HG03558 (cell line): Measurements from ENCODE around the gene PRR19.
"Not testable (repeated sequence)": the region's sequence is repeated elsewhere in the genome, so short reads cannot be mapped to it uniquely, and the experiment has no call there.

Source experiments
- ATAC-seq: cut with Tn5 transposase; IDR thresholded peaks from one replicate; pipeline ENCODE4 v1.9.1; 2021; ENCODE audit warnings: moderate number of reproducible peaks; ENCODE audit not compliant: unreplicated experiment; ENCODE audit errors: extremely low read depth

The PRR19 gene

GRCh38 chr19:42339922-42340321 is 38.0 kb downstream of the PRR19 start:
- not testable (repeated sequence) for ATAC-seq

DNA sequence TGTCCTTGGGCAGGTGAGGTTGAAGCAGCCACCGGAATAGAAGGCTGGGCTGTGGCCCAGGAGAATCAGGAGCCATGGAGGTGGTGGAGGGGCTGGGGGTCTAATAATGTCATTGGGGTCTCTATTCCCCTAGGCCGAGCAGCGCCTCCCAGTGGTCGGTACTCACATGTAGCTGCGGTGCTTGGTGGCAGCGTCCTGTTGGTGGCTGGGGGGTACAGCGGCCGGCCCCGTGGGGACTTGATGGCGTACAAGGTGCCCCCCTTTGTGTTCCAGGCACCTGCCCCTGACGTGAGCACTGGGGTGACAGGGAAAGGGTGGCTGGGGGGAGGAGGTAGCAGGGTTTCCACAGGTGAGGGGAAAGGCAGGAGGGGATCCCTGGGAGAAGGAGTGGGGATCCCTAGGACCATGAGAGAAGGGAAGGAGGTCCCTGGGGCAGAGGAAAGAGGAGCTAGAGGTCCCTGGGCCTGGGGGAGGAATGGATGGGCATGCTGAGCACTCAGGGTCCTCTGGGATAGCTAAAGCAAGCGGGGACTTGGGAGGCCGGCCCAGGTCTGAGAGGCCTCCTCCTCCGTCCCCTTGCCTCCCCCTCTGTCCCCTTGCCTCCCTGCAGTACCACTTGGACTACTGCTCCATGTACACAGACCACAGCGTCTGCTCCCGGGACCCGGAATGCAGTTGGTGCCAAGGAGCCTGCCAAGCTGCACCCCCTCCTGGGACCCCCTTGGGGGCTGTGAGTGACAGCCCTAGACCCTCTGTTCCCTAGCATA is 41.6 kb downstream of the PRR19 start:
- no peak for ATAC-seq

- ATAC-seq: no peak
Measured at GRCh38 chr19:42344336-42344893, 42.5 kb downstream of the PRR19 start.

DNA sequence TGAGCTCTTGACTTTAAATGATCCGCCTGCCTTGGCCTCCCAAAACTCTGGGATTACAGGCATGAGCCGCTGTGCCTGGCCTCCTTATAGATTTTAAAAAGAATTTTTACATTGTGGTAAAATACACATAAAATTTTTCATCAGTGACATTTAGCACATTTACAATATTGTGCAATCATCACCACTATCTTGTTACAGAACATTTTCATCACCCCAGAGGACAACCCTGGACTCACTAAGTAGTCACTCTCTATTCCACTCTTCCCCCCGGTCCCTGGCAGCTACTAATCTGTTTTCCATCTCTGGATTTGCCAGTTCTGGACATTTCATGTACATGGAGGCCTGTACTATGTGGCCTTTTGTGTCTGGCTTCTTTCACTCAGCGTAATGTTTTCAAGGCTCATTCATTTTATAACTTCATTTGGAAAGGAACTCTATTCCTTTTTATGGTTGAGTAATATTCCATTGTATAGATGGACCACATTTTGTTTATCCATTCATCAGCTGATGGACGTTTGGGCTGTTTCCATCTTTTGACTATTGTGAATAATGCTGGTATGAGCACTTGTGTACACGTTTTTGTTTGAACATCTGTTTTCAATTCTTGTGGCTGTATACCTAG is 43.4 kb downstream of the PRR19 start:
- no peak for ATAC-seq

DNA sequence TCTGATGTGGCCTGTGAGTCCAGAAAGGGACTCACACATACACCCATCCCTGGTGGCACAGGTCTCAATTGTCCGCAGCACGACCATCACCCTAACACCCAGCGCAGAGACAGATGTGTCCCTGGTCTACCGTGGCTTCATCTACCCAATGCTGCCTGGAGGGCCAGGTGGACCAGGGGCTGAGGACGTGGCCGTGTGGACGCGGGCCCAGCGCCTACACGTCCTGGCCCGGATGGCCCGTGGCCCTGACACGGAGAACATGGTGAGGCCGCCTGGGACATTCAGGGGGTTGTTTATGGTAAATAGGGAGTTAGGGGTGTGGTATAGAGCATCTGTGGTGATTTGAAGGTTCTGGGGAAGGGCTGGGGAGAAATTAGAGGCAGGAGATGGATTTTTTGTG is 46.3 kb downstream of the PRR19 start:
- ATAC-seq: no peak

GRCh38 chr19:42349378-42350107 is 47.6 kb downstream of the PRR19 start:
- ATAC-seq: no peak

GRCh38 chr19:42350417-42350816 is 48.5 kb downstream of the PRR19 start:
- no peak for ATAC-seq

DNA sequence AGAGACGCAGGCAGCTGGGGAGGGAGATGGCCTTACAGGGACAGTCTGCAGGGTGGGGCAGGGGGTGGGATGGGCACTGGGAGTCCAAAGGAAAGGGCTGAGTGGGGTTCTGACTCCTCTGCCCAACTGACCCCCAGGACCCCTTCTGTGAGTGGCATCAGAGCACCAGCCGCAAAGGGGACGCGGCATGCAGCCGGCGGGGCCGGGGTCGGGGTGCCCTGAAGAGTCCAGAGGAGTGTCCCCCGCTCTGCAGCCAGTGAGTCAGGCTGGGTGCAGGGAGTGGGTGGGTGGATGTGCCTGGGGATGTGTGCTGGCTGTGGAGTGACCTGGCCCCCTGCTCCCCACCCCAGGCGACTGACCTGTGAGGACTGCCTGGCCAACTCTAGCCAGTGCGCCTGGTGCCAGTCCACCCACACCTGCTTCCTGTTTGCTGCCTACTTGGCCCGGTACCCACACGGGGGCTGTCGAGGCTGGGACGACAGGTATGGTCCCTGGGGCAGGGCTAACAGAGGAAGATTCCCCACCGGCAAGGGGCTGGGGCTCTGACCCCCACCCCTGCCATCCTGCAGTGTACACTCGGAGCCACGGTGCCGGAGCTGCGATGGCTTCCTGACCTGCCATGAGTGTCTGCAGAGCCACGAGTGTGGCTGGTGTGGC is 49.3 kb downstream of the PRR19 start:
- ATAC-seq: no peak

- ATAC-seq: no peak
Measured at GRCh38 chr19:42352301-42353259, 50.6 kb downstream of the PRR19 start.

DNA sequence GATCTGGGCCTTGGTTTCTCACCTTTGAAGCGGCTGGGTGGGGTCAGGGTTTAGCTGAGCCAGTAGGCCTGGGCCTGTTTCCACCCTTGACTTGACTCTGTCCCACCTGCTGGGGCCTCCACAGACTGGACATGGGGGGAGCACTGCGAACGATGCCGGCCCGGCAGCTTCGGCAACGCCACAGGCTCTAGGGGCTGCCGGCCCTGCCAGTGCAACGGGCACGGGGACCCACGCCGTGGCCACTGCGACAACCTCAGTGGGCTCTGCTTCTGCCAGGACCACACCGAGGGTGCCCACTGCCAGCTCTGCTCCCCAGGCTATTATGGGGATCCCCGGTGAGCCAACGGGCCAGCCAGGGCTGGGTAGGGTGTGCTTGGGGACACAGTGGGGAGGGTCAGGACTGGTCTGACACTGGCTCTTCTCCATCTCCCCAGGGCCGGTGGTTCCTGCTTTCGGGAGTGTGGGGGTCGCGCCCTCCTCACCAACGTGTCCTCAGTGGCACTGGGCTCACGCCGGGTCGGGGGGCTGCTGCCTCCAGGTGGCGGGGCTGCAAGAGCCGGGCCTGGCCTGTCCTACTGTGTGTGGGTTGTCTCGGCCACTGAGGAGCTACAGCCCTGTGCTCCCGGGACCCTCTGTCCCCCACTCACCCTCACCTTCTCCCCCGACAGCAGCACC is 51.5 kb downstream of the PRR19 start:
- no peak for ATAC-seq

DNA sequence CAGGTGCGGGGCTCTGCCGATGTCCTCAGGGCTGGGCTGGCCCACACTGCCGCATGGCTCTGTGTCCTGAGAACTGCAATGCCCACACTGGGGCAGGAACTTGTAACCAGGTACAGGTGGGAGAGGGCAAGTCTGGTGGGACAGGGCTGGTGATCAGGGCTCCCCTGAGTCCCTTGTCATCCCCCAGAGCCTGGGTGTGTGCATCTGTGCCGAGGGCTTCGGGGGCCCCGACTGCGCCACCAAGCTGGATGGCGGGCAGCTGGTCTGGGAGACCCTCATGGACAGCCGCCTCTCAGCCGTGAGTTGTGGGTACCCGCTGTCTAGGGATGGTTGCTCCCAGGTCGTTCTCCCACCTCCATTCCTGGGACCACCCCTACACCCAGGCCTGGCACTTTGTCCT is 54.0 kb downstream of the PRR19 start:
- ATAC-seq: no peak

DNA sequence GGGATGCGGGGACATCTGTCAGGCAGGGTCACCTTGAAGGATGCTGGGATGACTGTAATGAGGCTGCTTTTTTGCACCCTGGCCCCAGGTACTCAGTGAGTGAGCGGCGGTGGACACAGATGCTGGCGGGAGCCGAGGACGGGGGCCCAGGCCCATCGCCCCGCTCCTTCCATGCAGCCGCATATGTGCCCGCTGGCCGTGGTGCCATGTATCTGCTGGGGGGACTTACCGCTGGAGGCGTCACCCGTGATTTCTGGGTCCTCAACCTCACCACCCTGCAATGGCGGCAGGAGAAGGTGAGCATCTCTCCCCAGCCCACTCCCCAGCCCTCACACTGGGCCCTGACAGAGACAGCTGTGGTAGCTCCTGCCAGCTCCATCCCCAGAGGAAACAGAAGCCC is 54.8 kb downstream of the PRR19 start:
- ATAC-seq: no peak

- no peak for ATAC-seq
Measured at GRCh38 chr19:42357290-42357689, 55.4 kb downstream of the PRR19 start.
